ENCODE measurements around the gene NAP1L2. TPM values are rescaled to one million over a fixed set of nuclear protein-coding genes. Genes with fewer than 3 reads are reported as not detected.

Gene NAP1L2
- 1.6 and 2.5 TPM in 2 replicates for total RNA-seq

GRCh38 chrX:73214426-73215094 lies at the start of gene NAP1L2:
TSS of gene NAP1L2 (minus strand) at chrX:73214851. CDS start at chrX:73214492, 359 bp downstream.

Other genes starting within 250 kb of the NAP1L2 start
- not detected in 2 replicates for gene PABPC1L2B, start 211.9 kb downstream of the NAP1L2 start, total RNA-seq
- gene PABPC1L2A, start 135.3 kb downstream of the NAP1L2 start, total RNA-seq = not detected in 2 replicates
- not detected in 2 replicates for gene CDX4, start 232.2 kb upstream of the NAP1L2 start, total RNA-seq